Measurements from ENCODE around the gene HOXA2.
A peak's percentile ranks its signal among the peaks of the same experiment; 100 is the strongest.

HOXA2 gene

GRCh38 chr7:27123477-27124053 is 21.1 kb upstream of the HOXA2 start:
- no peak overlapping the region for H3K4me3 ChIP-seq
- TF ChIP-seq, protein P1, sequence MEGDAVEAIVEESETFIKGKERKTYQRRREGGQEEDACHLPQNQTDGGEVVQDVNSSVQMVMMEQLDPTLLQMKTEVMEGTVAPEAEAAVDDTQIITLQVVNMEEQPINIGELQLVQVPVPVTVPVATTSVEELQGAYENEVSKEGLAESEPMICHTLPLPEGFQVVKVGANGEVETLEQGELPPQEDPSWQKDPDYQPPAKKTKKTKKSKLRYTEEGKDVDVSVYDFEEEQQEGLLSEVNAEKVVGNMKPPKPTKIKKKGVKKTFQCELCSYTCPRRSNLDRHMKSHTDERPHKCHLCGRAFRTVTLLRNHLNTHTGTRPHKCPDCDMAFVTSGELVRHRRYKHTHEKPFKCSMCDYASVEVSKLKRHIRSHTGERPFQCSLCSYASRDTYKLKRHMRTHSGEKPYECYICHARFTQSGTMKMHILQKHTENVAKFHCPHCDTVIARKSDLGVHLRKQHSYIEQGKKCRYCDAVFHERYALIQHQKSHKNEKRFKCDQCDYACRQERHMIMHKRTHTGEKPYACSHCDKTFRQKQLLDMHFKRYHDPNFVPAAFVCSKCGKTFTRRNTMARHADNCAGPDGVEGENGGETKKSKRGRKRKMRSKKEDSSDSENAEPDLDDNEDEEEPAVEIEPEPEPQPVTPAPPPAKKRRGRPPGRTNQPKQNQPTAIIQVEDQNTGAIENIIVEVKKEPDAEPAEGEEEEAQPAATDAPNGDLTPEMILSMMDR (IDR thresholded peaks at IDR 0.05): no peak
- H3K27ac ChIP-seq: no peak overlapping the region
- peak; percentile 52 for DNase-seq (ENCODE audit: low spot score)

GRCh38 chr7:27123007-27123476 is 20.6 kb upstream of the HOXA2 start:
- peak; percentile 50 for DNase-seq (ENCODE audit: low spot score)
- H3K4me3 ChIP-seq: no peak overlapping the region

GRCh38 chr7:27122077-27122910 is 19.8 kb upstream of the HOXA2 start:
- peak overlapping the region in 1 of 2 donors; percentile 3 for H3K27ac ChIP-seq
- H3K4me3 ChIP-seq: no peak overlapping the region
- TF ChIP-seq, protein P1 (IDR thresholded peaks at IDR 0.05): no peak
- peak; percentile 62 for DNase-seq (ENCODE audit: low spot score)

More at GRCh38 chr7:27123007-27123476, 20.6 kb upstream of the HOXA2 start:
- no peak overlapping the region for H3K27ac ChIP-seq
- TF ChIP-seq, protein P1 (IDR thresholded peaks at IDR 0.05): no peak

DNA sequence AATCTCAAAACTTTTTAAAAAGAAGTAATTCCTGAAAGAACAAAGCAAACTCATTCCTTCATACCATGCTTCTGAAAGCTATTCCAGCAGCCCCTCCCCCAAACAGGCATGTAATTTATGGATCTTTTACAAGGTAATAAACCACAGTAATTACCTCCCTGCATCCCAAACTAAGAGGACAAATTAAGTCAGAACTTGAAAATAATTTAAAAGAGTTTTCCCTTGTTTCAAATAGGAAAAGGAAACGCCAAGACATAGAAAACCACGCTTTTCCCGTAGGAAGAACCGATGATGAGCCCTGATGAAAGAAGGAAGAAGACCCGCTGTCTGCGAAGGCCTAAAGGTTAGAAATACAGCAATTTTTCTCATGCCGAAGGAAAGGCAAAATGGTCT is 19.2 kb upstream of the HOXA2 start:
- H3K4me3 ChIP-seq: no peak overlapping the region
- H3K27ac ChIP-seq: no peak overlapping the region
- DNase-seq (ENCODE audit: low spot score): no peak
- TF ChIP-seq, protein P1 (IDR thresholded peaks at IDR 0.05): no peak

DNA sequence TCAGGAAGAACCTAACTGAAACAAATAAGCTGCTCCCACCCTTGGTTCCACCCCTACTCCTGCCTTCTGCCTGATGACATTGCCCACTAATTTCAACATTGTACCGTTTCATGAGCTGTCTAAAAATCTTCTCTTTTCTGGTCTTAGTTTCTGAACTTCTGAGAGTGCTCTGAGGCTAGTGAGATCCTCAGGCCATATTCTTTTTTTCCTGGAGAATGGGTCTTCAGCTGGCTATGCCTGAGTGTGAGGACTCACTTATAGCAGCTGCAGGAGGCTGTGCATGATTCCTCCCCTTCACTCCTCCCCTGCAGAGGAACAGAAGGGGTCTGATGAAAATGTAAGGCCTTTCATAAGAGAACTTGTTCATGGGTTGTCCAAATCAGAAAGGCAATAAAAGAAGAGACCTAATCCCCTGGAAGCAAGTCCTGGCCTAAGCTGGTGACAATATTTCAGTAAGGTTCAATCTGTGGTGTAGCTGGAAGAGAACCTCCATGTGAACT is 17.0 kb upstream of the HOXA2 start:
- no peak overlapping the region for H3K4me3 ChIP-seq
- no peak for DNase-seq (ENCODE audit: low spot score)
- no peak overlapping the region for H3K27ac ChIP-seq
- TF ChIP-seq, protein P1 (IDR thresholded peaks at IDR 0.05): no peak

DNA sequence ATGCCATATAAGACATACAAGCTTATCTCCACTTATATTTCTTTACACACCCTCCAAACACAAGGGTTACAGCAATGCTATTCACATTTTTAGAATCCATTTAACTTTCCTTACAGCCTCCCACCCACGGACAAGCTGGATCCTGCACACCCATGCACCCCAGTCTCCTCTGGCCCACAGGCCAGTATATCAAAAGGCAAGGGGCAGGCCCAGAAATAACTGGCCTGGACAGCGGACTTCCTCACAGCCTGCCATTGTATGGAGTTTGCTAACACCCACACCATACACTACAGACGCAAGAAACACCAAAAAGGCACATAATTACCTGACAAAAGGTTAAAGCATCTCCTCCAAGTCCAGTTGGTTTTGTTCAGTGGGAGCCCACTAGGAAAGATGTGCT is 16.1 kb upstream of the HOXA2 start:
- H3K4me3 ChIP-seq: peak overlapping the region; percentile 57
- TF ChIP-seq, protein P1 (IDR thresholded peaks at IDR 0.05): no peak
- DNase-seq (ENCODE audit: low spot score): no peak
- H3K27ac ChIP-seq: peak overlapping the region in 1 of 2 donors; percentile 46

Data from coronary artery (tissue), 2 donors.